BLaER1 treated with 17β-estradiol and CSF1 and Interleukin-3, amounts not matched to agents 10 nM and 100 nM (cell line): ENCODE data around the gene RB1.
A peak's percentile ranks its signal among the peaks of the same experiment; 100 is the strongest.
"Not testable (repeated sequence)": the region's sequence is repeated elsewhere in the genome, so short reads cannot be mapped to it uniquely, and the experiment has no call there.

Source experiments
- H3K27ac ChIP-seq, 11 experiments: shearing (Covaris generic); formaldehyde crosslinking; 2 replicates each; pipeline ENCODE4 v1.8.1; 2022
- H3K27me3 ChIP-seq, 11 experiments: shearing (Covaris generic); formaldehyde crosslinking; 2 replicates each; pipeline ENCODE4 v1.8.1; 2022
- H3K36me3 ChIP-seq, 11 experiments: shearing (Covaris generic); formaldehyde crosslinking; 2 replicates each; pipeline ENCODE4 v1.8.1; 2022
- H3K4me1 ChIP-seq, 10 experiments: shearing (Covaris generic); formaldehyde crosslinking; 2 replicates each; pipeline ENCODE4 v1.8.1; 2022
- H3K4me2 ChIP-seq, 11 experiments: shearing (Covaris generic); formaldehyde crosslinking; 2 replicates each; pipeline ENCODE4 v1.8.1; 2022
- H3K4me3 ChIP-seq, 10 experiments: shearing (Covaris generic); formaldehyde crosslinking; 2 replicates each; pipeline ENCODE4 v1.8.1; 2022
- H3K9ac ChIP-seq, 11 experiments: shearing (Covaris generic); formaldehyde crosslinking; 2 replicates each; pipeline ENCODE4 v1.8.1; 2022
- H3K9me3 ChIP-seq, 11 experiments: shearing (Covaris generic); formaldehyde crosslinking; replicated peaks in 1 of 11; 2 replicates each; pipeline ENCODE4 v1.8.1; 2022
- H4K20me1 ChIP-seq, 11 experiments: shearing (Covaris generic); formaldehyde crosslinking; 2 replicates each; pipeline ENCODE4 v1.8.1; 2022
- Cebpa-rat ChIP-seq, 11 experiments: shearing (Covaris generic); IDR thresholded peaks; 2 replicates each; pipeline ENCODE4 v1.8.1; 2022

Gene RB1

DNA sequence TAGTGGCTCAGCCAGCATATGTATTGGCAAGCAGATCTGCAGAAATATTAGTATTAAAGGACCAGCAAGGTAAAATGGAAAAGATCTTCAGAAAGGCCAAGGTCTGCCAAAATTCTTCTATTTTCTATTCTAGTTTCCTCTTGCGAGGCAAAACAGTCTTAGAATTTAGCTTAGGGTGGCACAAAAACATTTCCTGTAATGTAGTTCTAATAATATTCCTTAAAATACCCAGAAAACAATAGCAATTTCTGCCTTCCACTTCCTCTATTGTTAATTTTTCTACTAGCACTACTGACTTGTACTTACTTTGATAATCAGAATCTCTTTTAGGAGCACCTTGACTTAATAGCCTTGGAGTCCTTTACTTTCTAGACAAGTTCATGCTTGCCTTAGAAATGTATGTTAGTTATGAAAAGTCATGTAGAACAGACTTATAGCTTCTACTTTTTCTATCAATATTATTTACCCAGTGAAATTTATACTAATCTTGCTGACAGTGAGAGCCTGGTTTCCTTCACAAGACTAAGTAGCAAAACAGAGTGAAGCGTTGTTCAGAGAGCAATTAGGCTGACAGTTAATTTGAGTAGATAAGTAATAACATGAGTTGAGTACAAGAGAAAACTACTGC lies 133.2 kb downstream of the RB1 start:
- H3K4me3 ChIP-seq, result peak overlapping the region in 3 of 10 experiments; percentile 18 to 29 (median 22); a peak in 2 of 20 replicates
- H3K4me2 ChIP-seq, result peak overlapping the region in 7 of 11 experiments; percentile 1 to 91 (median 69); a peak in 13 of 22 replicates
- peak overlapping the region in 5 of 11 experiments; percentile 12 to 86 (median 81); a peak in 9 of 22 replicates for H3K27ac ChIP-seq
- H3K9ac ChIP-seq, result peak overlapping the region in 4 of 11 experiments; percentile 51 to 77 (median 64); a peak in 7 of 22 replicates
- no peaks in the 10 kb centered on the region for H4K20me1 ChIP-seq
- TF ChIP-seq Cebpa-rat (IDR thresholded peaks at IDR 0.05), result no peak
- H3K27me3 ChIP-seq, result no peaks in the 10 kb centered on the region
- peaks cover 0 to 88% (median 13%) of the 10 kb centered on the region in 10 experiments; a peak in 14 of 20 replicates for H3K4me1 ChIP-seq
- peaks cover 0 to 12% (median 4%) of the 10 kb centered on the region in 11 experiments; a peak in 8 of 22 replicates for H3K9me3 ChIP-seq
- H3K36me3 ChIP-seq, result peaks cover 0 to 79% (median 47%) of the 10 kb centered on the region in 11 experiments; a peak in 21 of 22 replicates

DNA sequence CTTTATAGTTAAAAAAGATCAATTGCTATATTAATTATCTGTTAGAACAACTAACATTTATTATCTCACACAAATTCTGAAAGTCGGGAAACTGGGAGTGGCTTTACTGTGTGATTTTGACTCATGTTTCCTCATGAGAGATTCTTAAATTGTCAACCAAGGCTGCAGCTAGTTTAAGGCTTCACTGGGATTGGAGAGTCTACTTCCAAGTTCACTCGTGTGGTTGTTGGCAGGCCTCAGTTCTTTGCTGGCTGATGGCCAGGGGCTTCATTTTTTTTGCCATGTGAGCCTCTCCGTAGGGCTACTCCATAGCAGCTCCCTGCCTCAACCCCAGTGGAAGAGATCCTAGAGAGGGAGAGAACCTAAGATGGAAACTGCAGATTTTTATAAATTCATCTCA lies 133.8 kb downstream of the RB1 start:
- no peak for TF ChIP-seq Cebpa-rat (IDR thresholded peaks at IDR 0.05)
- Histone ChIP-seq H4K20me1 (no peaks in the 10 kb centered on the region), H3K4me2 (peak overlapping the region in 4 of 11 experiments; percentile 69 to 91 (median 77); a peak in 8 of 22 replicates), H3K36me3 (peaks cover 0 to 85% (median 50%) of the 10 kb centered on the region in 11 experiments; a peak in 21 of 22 replicates), H3K4me1 (peaks cover 0 to 88% (median 13%) of the 10 kb centered on the region in 10 experiments; a peak in 14 of 20 replicates), H3K9ac (peak overlapping the region in 3 of 11 experiments; percentile 63 to 77 (median 66); a peak in 6 of 22 replicates), H3K4me3 (peak overlapping the region in 2 of 10 experiments; percentile 1 to 29; a peak in 1 of 20 replicates), H3K9me3 (peaks cover 0 to 12% (median 4%) of the 10 kb centered on the region in 11 experiments; a peak in 8 of 22 replicates), H3K27me3 (no peaks in the 10 kb centered on the region), H3K27ac (peak overlapping the region in 5 of 11 experiments; percentile 7 to 86 (median 81); a peak in 9 of 22 replicates)

GRCh38 chr13:48443442-48444208 lies 140.1 kb downstream of the RB1 start:
- TF ChIP-seq Cebpa-rat (IDR thresholded peaks at IDR 0.05), result no peak
- Histone ChIP-seq H3K9me3 (peaks cover 0 to 15% (median 3%) of the 10 kb centered on the region in 11 experiments; a peak in 6 of 22 replicates), H3K4me1 (peaks cover 0 to 92% (median 34%) of the 10 kb centered on the region in 10 experiments; a peak in 16 of 20 replicates), H3K27me3 (no peaks in the 10 kb centered on the region), H3K27ac (peak overlapping the region in 4 of 11 experiments; percentile 21 to 73 (median 48); a peak in 4 of 22 replicates), H3K4me2 (peak overlapping the region in 3 of 11 experiments; percentile 65 to 84 (median 81); a peak in 6 of 22 replicates), H4K20me1 (no peaks in the 10 kb centered on the region), H3K9ac (peak overlapping the region in 1 of 11 experiments; percentile 43; a peak in 1 of 22 replicates), H3K4me3 (no peak overlapping the region), H3K36me3 (peaks cover 8 to 84% (median 64%) of the 10 kb centered on the region in 11 experiments; a peak in 21 of 22 replicates)

DNA sequence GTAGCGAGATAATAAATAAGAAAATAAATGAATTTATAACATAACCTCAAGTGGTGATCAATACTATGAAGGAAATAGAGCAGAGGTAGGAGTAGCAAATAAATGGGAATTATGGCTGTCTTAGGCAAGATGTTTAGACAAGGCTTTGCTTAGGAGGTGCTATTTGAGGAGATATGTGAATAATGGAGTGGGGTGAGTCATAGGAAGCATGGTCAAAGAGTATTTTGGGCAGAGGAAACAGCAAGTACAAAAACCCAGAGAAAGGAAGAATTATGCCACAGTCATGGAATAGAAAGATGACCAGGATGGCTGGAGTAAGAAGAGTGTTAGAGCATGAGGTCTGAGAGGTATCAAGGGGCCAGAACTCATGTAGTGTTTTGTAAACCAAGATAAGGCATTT lies 142.9 kb downstream of the RB1 start:
- no peak for TF ChIP-seq Cebpa-rat (IDR thresholded peaks at IDR 0.05)
- Histone ChIP-seq H3K36me3 (peaks cover 21 to 90% (median 81%) of the 10 kb centered on the region in 11 experiments; a peak in 21 of 22 replicates), H3K4me2 (peak overlapping the region in 9 of 11 experiments; percentile 1 to 84 (median 65); a peak in 17 of 22 replicates), H3K4me3 (peak overlapping the region in 4 of 10 experiments; percentile 19 to 39 (median 28); a peak in 5 of 20 replicates), H3K4me1 (peaks cover 0 to 79% (median 43%) of the 10 kb centered on the region in 10 experiments; a peak in 16 of 20 replicates), H4K20me1 (no peaks in the 10 kb centered on the region), H3K27me3 (no peaks in the 10 kb centered on the region), H3K9me3 (peaks cover 17 to 44% (median 30%) of the 10 kb centered on the region in 11 experiments), H3K27ac (peak overlapping the region in 9 of 11 experiments; percentile 8 to 74 (median 58); a peak in 15 of 22 replicates), H3K9ac (peak overlapping the region in 4 of 11 experiments; percentile 18 to 43 (median 26); a peak in 2 of 22 replicates)

DNA sequence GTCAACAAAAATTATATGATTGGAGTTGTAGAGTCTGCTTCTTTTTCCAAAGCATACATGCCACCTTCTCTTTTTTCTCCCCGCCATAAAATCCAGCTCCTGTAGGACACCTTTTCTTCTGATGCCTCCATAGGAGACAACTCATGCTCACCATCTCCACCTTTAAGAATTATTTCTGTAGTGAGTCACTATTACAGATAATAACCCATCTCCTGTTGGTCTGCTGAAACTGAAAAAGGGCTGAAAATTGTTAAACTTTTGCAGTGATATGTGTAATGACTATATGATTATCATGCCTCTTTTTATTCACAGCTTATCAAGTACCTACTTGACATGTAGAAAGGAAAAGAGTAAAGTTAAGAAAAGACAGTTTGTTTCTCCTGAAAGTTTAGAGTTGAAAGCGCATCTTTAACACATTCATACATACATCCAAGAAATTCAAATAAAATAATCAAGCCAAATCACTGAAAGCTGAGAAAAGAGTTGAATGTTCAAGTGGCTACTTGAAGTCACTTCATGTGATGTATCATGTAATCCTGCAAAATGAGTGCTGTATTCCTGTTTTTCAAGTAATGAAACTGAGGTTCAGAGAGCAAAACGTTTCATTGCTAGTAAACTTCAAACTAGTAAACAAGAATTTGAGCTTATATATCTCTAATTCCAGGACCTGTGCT lies 144.9 kb downstream of the RB1 start:
- Histone ChIP-seq H3K27ac (peak overlapping the region in 10 of 11 experiments; percentile 11 to 74 (median 36); a peak in 17 of 22 replicates), H4K20me1 (no peaks in the 10 kb centered on the region), H3K9me3 (peaks cover 31 to 57% (median 45%) of the 10 kb centered on the region in 11 experiments), H3K4me2 (peak overlapping the region in 7 of 11 experiments; percentile 5 to 84 (median 65); a peak in 11 of 22 replicates), H3K9ac (peak overlapping the region in 3 of 11 experiments; percentile 5 to 44 (median 27); a peak in 3 of 22 replicates), H3K36me3 (peaks cover 38 to 98% (median 90%) of the 10 kb centered on the region in 11 experiments), H3K4me1 (peaks cover 0 to 67% (median 43%) of the 10 kb centered on the region in 10 experiments; a peak in 16 of 20 replicates), H3K4me3 (peak overlapping the region in 3 of 10 experiments; percentile 3 to 39 (median 16); a peak in 2 of 20 replicates), H3K27me3 (no peaks in the 10 kb centered on the region)
- no peak for TF ChIP-seq Cebpa-rat (IDR thresholded peaks at IDR 0.05)

GRCh38 chr13:48448959-48449614 lies 145.5 kb downstream of the RB1 start:
- H3K9ac ChIP-seq, result peak overlapping the region in 2 of 11 experiments; percentile 27 to 44; a peak in 2 of 22 replicates
- peak overlapping the region in 10 of 11 experiments; percentile 11 to 74 (median 36); a peak in 15 of 22 replicates for H3K27ac ChIP-seq
- H3K36me3 ChIP-seq, result peaks cover 42 to 98% (median 90%) of the 10 kb centered on the region in 11 experiments
- peak overlapping the region in 5 of 10 experiments; percentile 3 to 39 (median 10); a peak in 6 of 20 replicates for H3K4me3 ChIP-seq
- H3K4me2 ChIP-seq, result peak overlapping the region in 6 of 11 experiments; percentile 8 to 84 (median 71); a peak in 11 of 22 replicates
- H3K9me3 ChIP-seq, result peaks cover 38 to 63% (median 52%) of the 10 kb centered on the region in 11 experiments
- TF ChIP-seq Cebpa-rat (IDR thresholded peaks at IDR 0.05), result peak in 6 of 11 experiments; percentile 44 to 99 (median 82); a peak in 11 of 22 replicates
- H4K20me1 ChIP-seq, result no peaks in the 10 kb centered on the region
- no peaks in the 10 kb centered on the region for H3K27me3 ChIP-seq
- peaks cover 0 to 60% (median 43%) of the 10 kb centered on the region in 10 experiments; a peak in 16 of 20 replicates for H3K4me1 ChIP-seq

GRCh38 chr13:48449656-48450055 lies 146.1 kb downstream of the RB1 start:
- Histone ChIP-seq H4K20me1 (no peaks in the 10 kb centered on the region), H3K27me3 (no peaks in the 10 kb centered on the region), H3K27ac (peak overlapping the region in 7 of 11 experiments; percentile 2 to 73 (median 30); a peak in 8 of 22 replicates), H3K36me3 (peaks cover 42 to 98% (median 90%) of the 10 kb centered on the region in 11 experiments), H3K4me2 (peak overlapping the region in 5 of 11 experiments; percentile 40 to 84 (median 77); a peak in 10 of 22 replicates), H3K4me3 (peak overlapping the region in 5 of 10 experiments; percentile 3 to 39 (median 10); a peak in 6 of 20 replicates), H3K4me1 (peaks cover 0 to 55% (median 43%) of the 10 kb centered on the region in 10 experiments; a peak in 16 of 20 replicates), H3K9me3 (peaks cover 44 to 69% (median 58%) of the 10 kb centered on the region in 11 experiments), H3K9ac (no peak overlapping the region)
- TF ChIP-seq Cebpa-rat (IDR thresholded peaks at IDR 0.05), result no peak

DNA sequence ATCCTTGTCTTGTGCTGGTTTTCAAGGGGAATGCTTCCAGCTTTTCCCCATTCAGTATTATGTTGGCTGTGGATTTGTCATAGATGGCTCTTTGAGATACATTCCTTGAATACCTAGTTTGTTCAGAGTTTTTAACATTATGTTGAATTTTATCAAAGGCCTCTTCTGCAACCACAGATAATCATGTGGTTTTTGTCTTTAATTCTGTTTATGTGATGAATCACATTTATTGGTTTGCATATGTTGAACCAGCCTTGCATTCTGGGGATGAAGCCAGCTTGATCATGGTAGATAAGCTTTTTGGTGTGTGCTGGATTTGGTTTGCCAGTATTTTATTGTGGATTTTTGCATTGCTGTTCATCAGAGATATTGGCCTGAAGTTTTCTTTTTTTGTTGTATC lies 147.6 kb downstream of the RB1 start:
- H3K9me3 ChIP-seq, result peaks cover 45 to 74% (median 59%) of the 10 kb centered on the region in 11 experiments
- peak overlapping the region in 2 of 10 experiments; percentile 1 to 9; a peak in 3 of 20 replicates for H3K4me3 ChIP-seq
- peaks cover 53 to 98% (median 90%) of the 10 kb centered on the region in 11 experiments for H3K36me3 ChIP-seq
- not testable (repeated sequence) for H3K9ac ChIP-seq, H3K4me2 ChIP-seq, H3K27me3 ChIP-seq, H4K20me1 ChIP-seq, H3K27ac ChIP-seq
- peaks cover 0 to 39% (median 30%) of the 10 kb centered on the region in 10 experiments; a peak in 16 of 20 replicates for H3K4me1 ChIP-seq
